ENCODE data around the gene KLHL21. TPM values are rescaled to one million over a fixed set of nuclear protein-coding genes. Genes with fewer than 3 reads are reported as not detected.
A peak's percentile ranks its signal among the peaks of the same experiment; 100 is the strongest.

KLHL21 gene
- total and polyA plus RNA-seq, 7 donors = 83.1 to 253 (median 120) TPM

DNA sequence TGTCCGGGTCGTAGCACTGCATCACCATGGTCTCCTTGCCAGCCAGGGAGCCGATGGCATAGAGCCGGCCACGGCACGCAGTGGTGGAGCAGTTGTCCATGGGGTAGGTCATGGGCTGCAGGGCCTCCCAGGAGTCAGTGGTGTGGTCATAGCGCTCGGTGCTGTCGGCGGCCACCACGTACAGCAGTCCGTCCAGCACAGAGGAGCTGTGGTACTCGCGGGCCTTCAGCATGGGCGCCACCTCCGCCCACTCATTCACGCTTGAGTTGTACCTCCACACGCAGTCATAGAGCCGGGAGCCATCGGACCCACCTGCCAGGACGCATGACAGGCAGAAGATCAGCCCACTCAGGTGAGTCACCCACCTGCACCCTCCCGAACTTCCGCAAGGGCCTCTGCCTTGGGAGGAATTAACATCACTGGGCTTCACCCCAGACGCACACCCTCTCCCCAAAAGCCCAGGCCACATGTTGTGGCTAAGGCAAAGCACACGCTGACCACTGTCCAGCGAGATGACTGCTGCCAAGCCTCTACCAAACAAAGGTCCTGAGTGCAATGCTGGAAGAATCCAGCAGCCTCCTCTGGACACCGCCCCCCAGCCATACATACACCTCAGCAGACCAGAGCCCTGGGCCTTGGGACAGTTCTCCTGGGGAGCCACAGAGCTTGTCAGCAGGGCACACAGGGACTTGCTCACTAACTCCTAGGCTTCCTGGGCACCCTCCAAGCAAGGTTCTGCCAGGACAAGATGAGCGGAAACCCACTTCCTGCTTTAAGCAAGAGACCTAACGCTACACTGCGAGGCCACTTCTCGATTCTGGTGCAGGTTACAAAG, 3.3 kb downstream of the KLHL21 start:
- Histone ChIP-seq H3K27me3 (ENCODE audit: insufficient read depth in 3 of 3, low read length in 2 of 3) (no peaks in the 10 kb centered on the region), H3K36me3 (ENCODE audit: insufficient read depth in 1 of 2, low read depth in 1 of 2) (peaks cover 4 to 47% of the 10 kb centered on the region in 2 donors), H3K4me1 (peaks cover 47% of the 10 kb centered on the region), H3K27ac (peak overlapping the region; percentile 98), H3K9me3 (no peaks in the 10 kb centered on the region), H3K4me3 (peak overlapping the region; percentile 87)
- 33 to 54% (median 43%) methylated on average over 31 of the region's 31 CpGs for WGBS, 3 donors
- intact Hi-C loops (cut with DNase I) = no loop called here
- TF ChIP-seq, protein P1, sequence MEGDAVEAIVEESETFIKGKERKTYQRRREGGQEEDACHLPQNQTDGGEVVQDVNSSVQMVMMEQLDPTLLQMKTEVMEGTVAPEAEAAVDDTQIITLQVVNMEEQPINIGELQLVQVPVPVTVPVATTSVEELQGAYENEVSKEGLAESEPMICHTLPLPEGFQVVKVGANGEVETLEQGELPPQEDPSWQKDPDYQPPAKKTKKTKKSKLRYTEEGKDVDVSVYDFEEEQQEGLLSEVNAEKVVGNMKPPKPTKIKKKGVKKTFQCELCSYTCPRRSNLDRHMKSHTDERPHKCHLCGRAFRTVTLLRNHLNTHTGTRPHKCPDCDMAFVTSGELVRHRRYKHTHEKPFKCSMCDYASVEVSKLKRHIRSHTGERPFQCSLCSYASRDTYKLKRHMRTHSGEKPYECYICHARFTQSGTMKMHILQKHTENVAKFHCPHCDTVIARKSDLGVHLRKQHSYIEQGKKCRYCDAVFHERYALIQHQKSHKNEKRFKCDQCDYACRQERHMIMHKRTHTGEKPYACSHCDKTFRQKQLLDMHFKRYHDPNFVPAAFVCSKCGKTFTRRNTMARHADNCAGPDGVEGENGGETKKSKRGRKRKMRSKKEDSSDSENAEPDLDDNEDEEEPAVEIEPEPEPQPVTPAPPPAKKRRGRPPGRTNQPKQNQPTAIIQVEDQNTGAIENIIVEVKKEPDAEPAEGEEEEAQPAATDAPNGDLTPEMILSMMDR (IDR thresholded peaks at IDR 0.05) = no peak
- DNase-seq = peak; percentile 43 to 75
- peak in 2 of 4 donors; percentile 0 to 3 for ATAC-seq

DNA sequence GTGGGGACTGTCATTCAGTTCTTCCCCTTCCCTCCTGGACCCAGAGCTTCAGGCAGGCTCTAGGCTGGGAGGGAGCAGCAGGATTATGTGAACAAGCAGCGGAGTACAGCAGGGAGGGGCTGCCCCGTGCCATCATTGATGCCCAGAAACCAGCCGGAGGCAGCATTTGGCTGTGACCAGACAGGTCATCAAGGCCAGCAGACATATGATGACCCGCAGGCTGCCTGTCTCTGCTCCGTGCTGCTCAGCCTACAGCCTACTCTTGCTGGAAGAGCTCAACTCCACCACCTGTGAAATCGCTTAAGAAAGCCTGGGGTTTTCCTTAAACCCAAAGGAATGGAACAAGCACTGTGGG, 4.9 kb downstream of the KLHL21 start:
- peaks cover 51% of the 10 kb centered on the region for H3K4me1 ChIP-seq
- no peaks in the 10 kb centered on the region for H3K27me3 ChIP-seq (ENCODE audit: insufficient read depth in 3 of 3, low read length in 2 of 3)
- peak overlapping the region; percentile 87 for H3K4me3 ChIP-seq
- WGBS, 3 donors = 24 to 39% (median 26%) methylated on average over 6 of the region's 6 CpGs
- H3K9me3 ChIP-seq = no peaks in the 10 kb centered on the region
- no peak for DNase-seq
- no peak for ATAC-seq
- peaks cover 7 to 63% of the 10 kb centered on the region in 2 donors for H3K36me3 ChIP-seq (ENCODE audit: insufficient read depth in 1 of 2, low read depth in 1 of 2)
- peak overlapping the region; percentile 98 for H3K27ac ChIP-seq
- TF ChIP-seq, protein P1 (IDR thresholded peaks at IDR 0.05) = no peak
- intact Hi-C loops (cut with DNase I) = no loop called here

DNA sequence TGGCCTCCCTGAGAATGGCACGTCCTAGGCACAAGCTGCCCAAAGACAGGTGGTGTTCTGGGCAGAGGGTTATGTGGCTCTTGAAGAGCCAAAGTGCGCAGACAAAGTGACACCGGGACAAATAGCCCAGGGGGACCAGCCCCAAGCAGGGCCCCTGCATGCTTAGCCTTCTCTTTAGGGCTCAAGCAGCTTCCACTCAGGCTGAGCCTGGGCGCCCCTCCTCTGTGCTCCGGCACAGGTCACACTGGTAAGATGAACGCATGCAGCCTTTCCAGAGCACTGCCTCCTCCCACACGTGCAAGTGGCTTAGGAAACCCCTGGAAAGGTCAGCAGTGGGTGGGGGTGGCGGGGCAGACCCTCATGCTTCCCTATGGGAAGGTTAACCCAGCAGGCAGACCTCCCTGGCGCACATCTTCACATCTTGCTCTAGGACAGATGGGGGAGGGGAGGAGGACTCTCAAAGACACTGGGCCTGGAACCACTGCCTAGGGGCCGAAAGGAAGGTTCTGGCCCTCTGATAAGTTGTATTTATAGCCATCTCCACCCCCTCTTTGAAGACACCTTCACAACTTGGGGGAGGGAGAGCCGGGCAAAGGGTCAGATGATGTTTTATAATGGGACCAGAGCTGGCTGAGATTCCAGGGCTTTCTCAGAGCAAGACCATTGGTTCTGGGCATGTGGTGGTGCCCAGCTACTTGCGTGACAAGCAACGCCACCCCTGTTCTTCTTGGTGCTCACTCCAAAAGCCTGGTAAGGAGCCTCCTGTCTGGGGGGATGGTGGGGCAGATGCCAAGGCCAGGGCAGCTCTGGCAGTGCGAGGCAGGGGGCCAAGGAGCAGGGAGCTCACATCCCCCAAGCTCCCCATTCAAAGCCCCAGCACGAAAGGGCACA, 5.5 kb downstream of the KLHL21 start:
- Histone ChIP-seq H3K27ac (peak overlapping the region; percentile 98), H3K9me3 (no peaks in the 10 kb centered on the region), H3K4me3 (peak overlapping the region; percentile 87), H3K27me3 (ENCODE audit: insufficient read depth in 3 of 3, low read length in 2 of 3) (no peaks in the 10 kb centered on the region), H3K4me1 (peaks cover 57% of the 10 kb centered on the region), H3K36me3 (ENCODE audit: insufficient read depth in 1 of 2, low read depth in 1 of 2) (peaks cover 7 to 69% of the 10 kb centered on the region in 2 donors)
- DNase-seq (no peak), ATAC-seq (peak in 1 of 4 donors; percentile 2)
- TF ChIP-seq, protein P1 (IDR thresholded peaks at IDR 0.05) = no peak
- 32 to 55% (median 33%) methylated on average over 15 of the region's 15 CpGs for WGBS, 3 donors
- intact Hi-C loops (cut with DNase I) = no loop called here

DNA sequence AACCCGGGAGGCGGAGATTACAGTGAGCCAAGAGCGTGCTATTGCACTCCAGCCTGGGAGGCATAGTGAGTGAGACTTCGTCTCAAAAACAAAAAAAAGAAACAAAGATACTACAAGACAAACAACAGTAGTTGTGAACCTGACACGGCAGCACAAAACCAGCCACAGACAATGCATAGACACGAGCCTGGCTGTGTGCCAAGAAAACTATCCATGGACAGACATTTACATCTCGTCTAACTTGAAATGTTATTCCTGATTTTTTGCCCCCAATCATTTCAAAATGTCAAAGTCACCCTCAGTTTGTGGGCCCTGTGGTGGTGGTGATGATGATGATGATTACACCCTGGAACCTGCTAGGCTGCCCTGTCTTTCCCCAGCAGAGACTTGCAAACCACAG, 6.3 kb downstream of the KLHL21 start:
- DNase-seq (no peak), ATAC-seq (no peak)
- Histone ChIP-seq H3K4me1 (peaks cover 65% of the 10 kb centered on the region), H3K36me3 (ENCODE audit: insufficient read depth in 1 of 2, low read depth in 1 of 2) (peaks cover 7 to 77% of the 10 kb centered on the region in 2 donors), H3K27ac (peak overlapping the region; percentile 98), H3K27me3 (ENCODE audit: insufficient read depth in 3 of 3, low read length in 2 of 3) (no peaks in the 10 kb centered on the region), H3K4me3 (peak overlapping the region; percentile 87), H3K9me3 (no peaks in the 10 kb centered on the region)
- intact Hi-C loops (cut with DNase I) = no loop called here
- TF ChIP-seq, protein P1 (IDR thresholded peaks at IDR 0.05) = no peak
- 37 to 59% (median 54%) methylated on average over 7 of the region's 7 CpGs for WGBS, 3 donors

Data from psoas muscle (tissue), 8 donors.